NCI-H1694 (cell line): ENCODE data around the gene LRR1.
"Not testable (repeated sequence)": the region's sequence is repeated elsewhere in the genome, so short reads cannot be mapped to it uniquely, and the experiment has no call there.

ENCODE experiments used
- DNase-seq: peaks from one replicate; lab custom pipeline; 2025; lab: John Stamatoyannopoulos, UW

LRR1 gene

DNA sequence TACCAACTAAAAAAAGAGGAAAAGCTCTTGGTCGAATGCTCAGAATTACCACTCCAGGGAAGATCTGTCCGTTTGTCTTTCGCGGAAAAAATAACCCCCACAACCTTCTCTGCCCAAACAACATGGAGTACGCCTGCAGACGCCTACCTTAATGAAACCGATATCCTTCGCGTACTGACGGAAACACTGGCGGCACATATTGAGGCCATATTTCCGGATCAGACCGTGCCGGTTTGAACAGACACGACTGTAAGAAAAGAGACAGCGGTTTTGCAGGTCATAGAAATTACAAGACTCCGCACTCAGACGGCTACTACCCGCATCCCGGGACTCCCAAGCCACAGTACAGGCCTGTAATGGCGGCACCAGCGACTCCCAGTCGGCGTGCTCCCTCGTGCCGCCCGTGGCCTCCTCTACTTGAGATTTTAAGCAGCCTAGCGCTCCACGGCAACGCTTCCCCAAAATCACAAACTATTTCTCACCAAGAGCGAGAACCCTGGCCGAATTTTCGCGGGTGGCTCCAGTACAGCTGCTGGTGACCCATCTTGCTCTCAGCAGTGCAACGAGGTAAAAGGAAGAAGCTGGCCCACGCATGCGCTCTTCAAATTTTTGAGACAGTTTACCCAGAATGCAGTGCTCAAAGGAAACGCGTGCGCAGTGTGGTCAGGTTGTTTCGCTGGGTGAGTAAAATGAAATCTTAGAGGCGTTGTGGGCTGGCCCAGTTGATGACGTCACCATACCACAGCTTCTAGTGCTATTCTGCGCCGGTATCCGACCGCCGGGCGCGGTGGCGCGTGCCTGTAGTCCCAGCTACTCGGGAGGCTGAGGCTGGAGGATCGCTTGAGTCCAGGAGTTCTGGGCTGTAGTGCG lies 12.7 kb upstream of the LRR1 start, which contains the start of gene RPS29:
Gene RPS29, minus strand, starts transcription at position 578 of the 870 bp plus-strand sequence. Its CDS starts 34 bp downstream, at position 544.
- peak; percentile 99 for DNase-seq

DNA sequence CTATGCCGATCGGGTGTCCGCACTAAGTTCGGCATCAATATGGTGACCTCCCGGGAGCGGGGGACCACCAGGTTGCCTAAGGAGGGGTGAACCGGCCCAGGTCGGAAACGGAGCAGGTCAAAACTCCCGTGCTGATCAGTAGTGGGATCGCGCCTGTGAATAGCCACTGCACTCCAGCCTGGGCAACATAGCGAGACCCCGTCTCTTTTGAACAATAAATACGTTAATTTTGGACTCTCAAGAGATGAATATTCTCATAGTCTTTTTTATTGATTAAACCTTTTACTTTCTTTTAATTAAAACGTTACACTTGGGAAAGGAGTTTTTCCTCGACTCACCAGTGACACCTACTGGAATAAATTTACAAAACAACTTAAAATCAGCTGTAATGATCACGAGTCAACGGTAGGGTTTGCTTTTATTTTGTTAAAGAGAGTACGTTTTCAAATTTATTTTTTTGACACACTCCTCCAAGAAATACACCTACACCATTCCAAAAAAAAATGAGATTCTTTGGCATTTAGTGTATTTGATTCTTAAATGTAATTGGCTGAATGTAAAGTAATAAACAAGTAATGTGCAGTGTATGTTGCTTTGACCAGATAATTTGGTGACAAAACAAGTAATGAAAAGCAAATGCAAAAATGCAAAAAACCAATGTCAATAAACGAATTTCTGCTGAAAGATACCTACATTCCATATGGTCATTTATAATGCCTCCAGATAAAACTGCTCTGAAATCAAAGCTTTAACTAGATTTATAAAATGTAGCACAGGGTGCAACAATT lies 11.9 kb upstream of the LRR1 start:
- peak; percentile 86 for DNase-seq

DNA sequence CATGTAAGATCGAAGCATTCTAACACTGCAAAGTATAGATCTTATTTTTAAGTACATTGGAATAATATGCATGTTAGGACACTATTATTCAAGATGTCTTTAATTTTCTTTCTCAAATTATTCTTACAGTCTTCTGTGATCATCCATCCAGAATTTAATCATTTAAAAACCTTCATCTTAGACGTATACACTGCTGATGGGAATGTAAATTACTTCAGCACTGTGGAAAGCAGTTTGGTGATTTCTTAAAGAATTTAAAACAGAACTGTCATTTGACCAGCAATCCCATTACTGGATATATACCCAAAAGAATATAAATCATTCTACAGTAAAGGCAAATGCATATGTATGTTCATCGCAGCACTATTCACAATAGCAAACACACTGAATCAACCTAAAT lies 9.4 kb upstream of the LRR1 start:
- no peak for DNase-seq

GRCh38 chr14:49593016-49593415 lies 5.7 kb upstream of the LRR1 start:
- no peak for DNase-seq

DNA sequence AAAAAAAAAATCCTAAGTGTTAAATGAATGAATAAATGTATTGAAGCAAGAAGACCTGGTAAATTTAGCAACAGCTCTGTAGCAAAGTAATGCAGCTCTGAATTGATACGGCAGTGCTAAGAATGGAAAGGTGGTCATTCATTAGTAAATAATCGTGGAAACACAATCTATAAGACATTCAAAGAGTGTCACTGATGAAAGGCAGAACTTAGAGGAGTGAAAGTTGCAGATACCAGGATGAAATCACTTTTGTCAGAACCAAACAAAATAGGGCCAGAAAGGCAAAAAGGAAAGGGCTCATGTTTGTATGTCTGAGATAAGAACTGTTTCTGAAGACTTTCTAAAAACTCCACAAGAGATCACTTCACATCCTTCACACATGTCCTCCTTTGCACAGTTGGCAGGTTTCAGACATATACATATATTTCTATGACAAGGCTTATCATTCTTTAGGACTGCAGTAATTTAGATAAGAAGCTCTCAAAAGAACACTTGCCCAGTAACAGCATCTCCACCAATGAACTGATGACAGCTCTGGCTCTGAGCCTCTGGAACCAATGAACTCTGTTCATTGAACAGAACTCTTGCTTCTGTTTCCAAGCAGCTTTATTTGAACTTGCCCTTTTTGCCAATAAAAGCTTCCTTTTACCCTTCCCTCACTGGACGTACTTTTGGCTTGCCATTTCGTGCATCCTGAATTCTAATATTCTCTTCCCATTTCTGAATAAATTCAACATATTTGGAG lies 4.2 kb upstream of the LRR1 start:
- DNase-seq: no peak

- DNase-seq: no peak
Observed at GRCh38 chr14:49598189-49598484, 603 bp upstream of the LRR1 start.

GRCh38 chr14:49607583-49607982 lies 8.8 kb downstream of the LRR1 start:
- DNase-seq: no peak

- DNase-seq: no peak
Observed at GRCh38 chr14:49612251-49612650, 13.5 kb downstream of the LRR1 start.

- no peak for DNase-seq
Observed at GRCh38 chr14:49612671-49613070, 13.9 kb downstream of the LRR1 start.

DNA sequence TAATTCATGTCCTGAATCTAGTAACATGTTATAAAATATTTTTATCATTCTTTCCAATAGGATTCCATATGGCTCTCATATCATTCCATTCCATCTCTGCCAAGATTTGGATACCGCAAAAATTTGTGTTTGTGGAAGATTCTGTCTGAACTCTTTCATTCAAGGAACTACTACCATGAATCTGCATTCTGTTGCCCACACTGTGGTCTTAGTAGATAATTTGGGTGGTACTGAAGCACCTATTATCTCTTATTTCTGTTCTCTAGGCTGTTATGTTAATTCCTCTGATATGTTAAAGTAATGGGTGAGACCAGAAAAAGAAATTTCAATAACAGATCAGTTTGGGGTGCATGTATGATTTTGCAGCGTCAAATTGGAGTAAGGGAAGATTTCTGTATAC lies 15.5 kb downstream of the LRR1 start:
- no peak for DNase-seq

- DNase-seq: no peak
Observed at GRCh38 chr14:49615776-49616175, 17.0 kb downstream of the LRR1 start.

- DNase-seq: no peak
Observed at GRCh38 chr14:49617852-49618519, 19.2 kb downstream of the LRR1 start.

- DNase-seq: not testable (repeated sequence)
Observed at GRCh38 chr14:49619273-49619672, 20.5 kb downstream of the LRR1 start.

GRCh38 chr14:49619730-49620129 lies 21.0 kb downstream of the LRR1 start:
- DNase-seq: no peak

DNA sequence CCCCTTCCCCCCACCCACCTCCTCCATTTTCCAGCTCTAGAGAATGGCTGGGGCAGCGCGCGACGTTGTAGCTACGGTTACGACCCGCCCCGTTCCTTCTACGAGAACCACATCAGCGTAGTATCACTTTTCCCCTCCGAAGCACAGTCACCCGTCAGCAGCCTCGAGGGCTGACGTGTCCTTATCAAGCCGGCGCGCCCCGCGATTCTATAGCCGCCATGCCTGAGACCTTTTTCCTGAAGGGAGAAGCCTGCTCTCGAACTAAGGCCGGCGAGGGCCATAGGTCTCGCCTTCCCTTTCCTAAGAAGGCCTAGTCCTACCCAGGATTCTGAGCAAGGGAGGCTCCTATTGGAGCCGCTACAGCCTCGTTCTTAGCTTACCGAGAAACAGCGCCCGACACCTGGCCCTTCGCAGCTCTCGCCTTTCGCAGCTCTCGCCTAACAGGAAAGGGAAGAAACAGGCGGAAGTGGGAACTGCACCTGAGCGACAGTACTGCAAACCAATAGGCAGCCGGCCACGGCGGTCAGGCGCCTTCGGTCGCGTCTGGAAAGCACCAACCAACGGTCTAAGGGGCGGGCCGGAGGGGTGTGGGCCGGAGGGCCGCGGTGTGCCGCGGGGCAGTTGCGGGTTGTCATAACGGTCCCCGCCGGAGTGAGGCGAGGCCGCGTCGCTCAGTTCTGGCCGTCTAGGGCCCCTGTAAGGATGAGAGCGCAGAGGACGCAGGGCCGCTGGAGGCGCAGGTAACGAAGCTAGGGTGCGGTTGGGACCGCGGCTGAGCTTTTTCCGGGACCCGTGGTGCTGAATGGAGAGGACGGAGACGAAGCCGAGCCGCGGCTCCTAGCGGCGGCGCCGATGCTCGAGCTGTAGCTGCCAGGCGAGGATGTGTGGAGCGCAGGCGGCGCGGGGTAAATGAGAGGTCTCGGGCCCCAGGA lies 21.7 kb downstream of the LRR1 start, which contains the start of the genes MGAT2 and RPL36AL:
Gene MGAT2, plus strand, starts transcription at position 618 of the 932 bp plus-strand sequence. CDS start 470 bp downstream, outside the sequence.
Gene RPL36AL, minus strand, starts transcription at position 445 of the 932 bp plus-strand sequence. CDS start 1,522 bp downstream, outside the sequence.
- peak; percentile 93 for DNase-seq

DNA sequence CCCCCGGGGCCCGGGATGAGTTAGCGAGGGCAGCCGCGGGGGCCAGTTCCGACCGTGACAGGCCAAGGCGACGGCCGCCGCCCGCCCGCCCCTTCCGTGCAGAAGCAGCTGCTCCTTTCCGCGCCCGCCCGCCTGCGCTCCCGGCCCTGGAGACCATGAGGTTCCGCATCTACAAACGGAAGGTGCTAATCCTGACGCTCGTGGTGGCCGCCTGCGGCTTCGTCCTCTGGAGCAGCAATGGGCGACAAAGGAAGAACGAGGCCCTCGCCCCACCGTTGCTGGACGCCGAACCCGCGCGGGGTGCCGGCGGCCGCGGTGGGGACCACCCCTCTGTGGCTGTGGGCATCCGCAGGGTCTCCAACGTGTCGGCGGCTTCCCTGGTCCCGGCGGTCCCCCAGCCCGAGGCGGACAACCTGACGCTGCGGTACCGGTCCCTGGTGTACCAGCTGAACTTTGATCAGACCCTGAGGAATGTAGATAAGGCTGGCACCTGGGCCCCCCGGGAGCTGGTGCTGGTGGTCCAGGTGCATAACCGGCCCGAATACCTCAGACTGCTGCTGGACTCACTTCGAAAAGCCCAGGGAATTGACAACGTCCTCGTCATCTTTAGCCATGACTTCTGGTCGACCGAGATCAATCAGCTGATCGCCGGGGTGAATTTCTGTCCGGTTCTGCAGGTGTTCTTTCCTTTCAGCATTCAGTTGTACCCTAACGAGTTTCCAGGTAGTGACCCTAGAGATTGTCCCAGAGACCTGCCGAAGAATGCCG lies 22.6 kb downstream of the LRR1 start:
- DNase-seq: peak; percentile 39

GRCh38 chr14:49622022-49622607 lies 23.4 kb downstream of the LRR1 start:
- DNase-seq: no peak

- no peak for DNase-seq
Observed at GRCh38 chr14:49623387-49623786, 24.6 kb downstream of the LRR1 start.
